HCT116 (cell line): ENCODE data around the gene ALX4. TPM values are rescaled to one million over a fixed set of nuclear protein-coding genes. Genes with fewer than 3 reads are reported as not detected.

Experiments used
- ATAC-seq: fragments of 200-7000 bp; cut with Tn5 transposase; 2 replicates; pipeline ENCODE4 v1.9.1; 2020; ENCODE audit warnings: mild to moderate bottlenecking, moderate library complexity
- BruUV-seq: library from RNA; stranded (reverse); fragments of 400-500 nt; replicated peaks from 2 replicates; lab custom pipeline; 2021; lab: Mats Ljungman, UMichigan
- CTCF ChIA-PET: fragments of 300-600 bp; sonication (Branson Sonifier 250); formaldehyde crosslinking; loops from one replicate; lab custom pipeline; 2021; ENCODE audit warnings: antibody characterized with exemption; lab: Charles Lee
- POLR2A ChIA-PET: fragments of 300-600, 350-600 bp; sonication (Branson Sonifier 250); formaldehyde crosslinking; loops from one replicate; lab custom pipeline; 2021; ENCODE audit warnings: antibody characterized with exemption; lab: Charles Lee
- RAD21 ChIA-PET, 2 experiments: fragments of 300-600 bp; sonication (Branson Sonifier 250); formaldehyde crosslinking; loops; one replicate each; lab custom pipeline; 2023; ENCODE audit warnings: low total read pairs in 2 of 2; ENCODE audit not compliant: uncharacterized antibody in 2 of 2, unreplicated experiment in 2 of 2, low non-redundant PET in 1 of 2; lab: Charles Lee
- DNase-seq: peaks from one replicate; pipeline ENCODE4 v3.0.0-alpha.2; 2010; ENCODE audit warnings: low read depth, low spot score
- H2AFZ ChIP-seq: fragments of 200-600 bp; shearing (Covaris generic), sonication (generic); 2 replicates; pipeline ENCODE4 v1.6.1; 2017; ENCODE audit warnings: low read depth, mixed run types, mixed read lengths, antibody characterized with exemption, low read length; ENCODE audit not compliant: poor library complexity, severe bottlenecking
- H3K27ac ChIP-seq: 2 replicates; pipeline ENCODE4 v1.5.1; 2012; ENCODE audit warnings: low read depth, low read length
- H3K27me3 ChIP-seq: fragments of 200-600 bp; sonication (generic); 2 replicates; pipeline ENCODE4 v1.6.1; 2016; ENCODE audit warnings: mixed run types, low read length, mixed read lengths; ENCODE audit not compliant: insufficient read depth
- H3K36me3 ChIP-seq, 2 experiments: fragments of 200-500 bp in 1 of 2; fragments of 200-600 bp in 1 of 2; sonication (Bioruptor generic) in 1 of 2; sonication (generic) in 1 of 2; 2 replicates each; pipeline versions ENCODE4 v1.5.1 to v1.6.1; 2014 to 2016; ENCODE audit warnings: low read length in 2 of 2, inconsistent platforms in 1 of 2, mixed read lengths in 1 of 2, mixed run types in 1 of 2; ENCODE audit not compliant: insufficient read depth in 2 of 2, control insufficient read depth in 1 of 2
- H3K4me1 ChIP-seq, 2 experiments: fragments of 200-600 bp in 1 of 2; sonication (generic) in 1 of 2; 2 replicates each; pipeline versions ENCODE4 v1.5.1 to v1.6.1; 2012 to 2017; ENCODE audit warnings: low read length in 2 of 2, inconsistent platforms in 1 of 2, mild to moderate bottlenecking in 1 of 2, mixed read lengths in 1 of 2, mixed run types in 1 of 2, moderate library complexity in 1 of 2; ENCODE audit not compliant: insufficient read depth in 2 of 2, control insufficient read depth in 1 of 2
- H3K4me2 ChIP-seq: fragments of 200-600 bp; sonication (generic); 2 replicates; pipeline ENCODE4 v1.6.1; 2017; ENCODE audit warnings: mixed run types, low read length, mixed read lengths
- H3K4me3 ChIP-seq, 2 experiments: fragments of 200-600 bp in 1 of 2; sonication (generic) in 1 of 2; replicated peaks in 1 of 2; 2 replicates each; pipeline ENCODE4 v1.5.1; 2011 to 2016; ENCODE audit warnings: low read length in 2 of 2, control low read depth in 1 of 2, low read depth in 1 of 2, mild to moderate bottlenecking in 1 of 2, mixed read lengths in 1 of 2, mixed run types in 1 of 2
- H3K79me2 ChIP-seq: fragments of 200-600 bp; sonication (generic); 2 replicates; pipeline ENCODE4 v1.6.1; 2017; ENCODE audit warnings: mild to moderate bottlenecking, mixed run types, low read length, moderate library complexity, mixed read lengths; ENCODE audit not compliant: insufficient read depth
- H3K9ac ChIP-seq: fragments of 200-600 bp; sonication (generic); 2 replicates; pipeline ENCODE4 v1.6.1; 2016; ENCODE audit warnings: low read length, mixed read lengths
- H3K9me2 ChIP-seq: fragments of 200-600 bp; sonication (generic), shearing (Covaris generic); 2 replicates; pipeline ENCODE4 v1.6.1; 2017; ENCODE audit warnings: mixed run types, mild to moderate bottlenecking, moderate library complexity; ENCODE audit not compliant: insufficient read depth
- H3K9me3 ChIP-seq, 2 experiments: fragments of 200-500 bp in 1 of 2; fragments of 200-600 bp in 1 of 2; sonication (Bioruptor generic) in 1 of 2; sonication (generic) in 1 of 2; 2 replicates each; pipeline ENCODE4 v1.6.1; 2014 to 2017; ENCODE audit warnings: low read length in 2 of 2, mixed read lengths in 2 of 2, inconsistent platforms in 1 of 2, low read depth in 1 of 2, mild to moderate bottlenecking in 1 of 2, mixed run types in 1 of 2, moderate library complexity in 1 of 2; ENCODE audit not compliant: control insufficient read depth in 1 of 2, insufficient read depth in 1 of 2
- H4K20me1 ChIP-seq: fragments of 200-600 bp; sonication (generic), shearing (Covaris generic); 2 replicates; pipeline ENCODE4 v1.6.1; 2017; ENCODE audit warnings: mixed run types, mild to moderate bottlenecking, moderate library complexity; ENCODE audit not compliant: insufficient read depth
- CBX3 ChIP-seq: IDR thresholded peaks from 2 replicates; pipeline ENCODE4 v1.6.1; 2012; ENCODE audit warnings: low read depth
- ELF1 ChIP-seq: IDR thresholded peaks from 2 replicates; pipeline ENCODE4 v1.6.1; 2012; ENCODE audit warnings: low read depth, borderline replicate concordance
- EZH2 ChIP-seq: fragments of 200-600 bp; sonication (generic); IDR thresholded peaks from 2 replicates; pipeline ENCODE4 v1.6.1; 2017; ENCODE audit warnings: antibody characterized with exemption, mixed run types
- EZH2phosphoT487 ChIP-seq: fragments of 200-600 bp; IDR thresholded peaks from 2 replicates; pipeline ENCODE4 v1.6.1; 2018; ENCODE audit warnings: antibody characterized with exemption, borderline replicate concordance
- FOSL1 ChIP-seq: IDR thresholded peaks from 2 replicates; pipeline ENCODE4 v1.6.1; 2012; ENCODE audit warnings: low read depth
- JUND ChIP-seq: IDR thresholded peaks from 2 replicates; pipeline ENCODE4 v1.6.1; 2012
- POLR2A ChIP-seq: IDR thresholded peaks from 2 replicates; pipeline ENCODE4 v1.7.0; 2011; ENCODE audit warnings: borderline replicate concordance; ENCODE audit not compliant: insufficient read depth, insufficient read length; ENCODE audit errors: extremely low read depth
- POLR2AphosphoS5 ChIP-seq: IDR thresholded peaks from 2 replicates; pipeline ENCODE4 v1.6.1; 2011; ENCODE audit warnings: mild to moderate bottlenecking, low read depth, low read length, moderate library complexity
- RAD21 ChIP-seq: IDR thresholded peaks from 2 replicates; pipeline ENCODE4 v1.6.1; 2012; ENCODE audit warnings: low read depth, mild to moderate bottlenecking
- REST ChIP-seq: IDR thresholded peaks from 2 replicates; pipeline ENCODE4 v1.6.1; 2012; ENCODE audit warnings: low read depth
- SIN3A ChIP-seq: IDR thresholded peaks from 2 replicates; pipeline ENCODE4 v1.6.1; 2012; ENCODE audit warnings: low read depth
- SP1 ChIP-seq: IDR thresholded peaks from 2 replicates; pipeline ENCODE4 v1.6.1; 2012; ENCODE audit warnings: low read depth
- SRF ChIP-seq: IDR thresholded peaks from 2 replicates; pipeline ENCODE4 v1.6.1; 2012; ENCODE audit warnings: low read depth
- TCF7L2 ChIP-seq: IDR thresholded peaks from 2 replicates; pipeline ENCODE4 v1.7.0; 2011; ENCODE audit warnings: borderline replicate concordance, inconsistent platforms; ENCODE audit not compliant: insufficient read depth, insufficient read length; ENCODE audit errors: extremely low read depth
- YY1 ChIP-seq: IDR thresholded peaks from 2 replicates; pipeline ENCODE4 v1.6.1; 2011; ENCODE audit warnings: low read length, low read depth, moderate library complexity, mild to moderate bottlenecking; ENCODE audit not compliant: insufficient replicate concordance; ENCODE audit errors: extremely low read depth
- ZFX ChIP-seq: fragments of 450-650 bp; IDR thresholded peaks from 2 replicates; pipeline ENCODE4 v1.6.1; 2017
- intact Hi-C: fragments of 100-400 bp; cut with micrococcal nuclease; formaldehyde crosslinking; loops from 2 replicates; pipeline ENCODE4 v1.10.0; 2022
- total RNA-seq: library from RNA; stranded (reverse); gene quantifications from one replicate; pipeline ENCODE4 v1.2.1, GENCODE V29; 2021; ENCODE audit not compliant: unreplicated experiment

ALX4 gene
- total RNA-seq, 1 experiment from 2014 or later, result not detected

- no peaks in the 10 kb centered on the region for H3K36me3 ChIP-seq
- no peak overlapping the region for H2AFZ ChIP-seq
- intact Hi-C loops, result loop anchor here (10.0 kb wide), 1 partner anchor 153 kb away; no protein-coding TSS in a partner anchor
- no peaks in the 10 kb centered on the region for H3K9me2 ChIP-seq
- RAD21 ChIA-PET, result no interaction called here
- ATAC-seq (no peak), DNase-seq (no peak)
- no peak overlapping the region for H3K4me2 ChIP-seq
- no peak overlapping the region for H3K9ac ChIP-seq
- H3K79me2 ChIP-seq, result no peaks in the 10 kb centered on the region
- no peak overlapping the region for H3K27ac ChIP-seq
- H4K20me1 ChIP-seq, result no peaks in the 10 kb centered on the region
- no peaks in the 10 kb centered on the region for H3K27me3 ChIP-seq
- no peak overlapping the region for H3K4me3 ChIP-seq
- TF ChIP-seq SIN3A (no peak), ZFX (no peak), TCF7L2 (no peak), CBX3 (no peak), RAD21 (no peak), JUND (no peak), ELF1 (no peak), YY1 (no peak)
- H3K4me1 ChIP-seq, result no peaks in the 10 kb centered on the region; a peak in 1 of 4 replicates
- POLR2A ChIA-PET, result interaction anchor here (0.6 kb wide), 1 partner anchor 221 kb away, joined by 3 read pairs; no protein-coding TSS in a partner anchor
- no TSS peak for BruUV-seq
- H3K9me3 ChIP-seq, result no peaks in the 10 kb centered on the region
- CTCF ChIA-PET, result no interaction called here
Observed at GRCh38 chr11:44288133-44288526, 21.8 kb downstream of the ALX4 start.

GRCh38 chr11:44286911-44287310 is 23.0 kb downstream of the ALX4 start:
- H3K36me3 ChIP-seq, result no peaks in the 10 kb centered on the region
- intact Hi-C loops, result loop anchor here (1.0 to 10.0 kb wide), 4 partner anchors 152 to 330 kb away; no protein-coding TSS in a partner anchor
- no peaks in the 10 kb centered on the region for H3K27me3 ChIP-seq
- no peak overlapping the region for H3K4me2 ChIP-seq
- ChIA-PET RAD21 (interaction anchor here in 1 of 2 experiments (1.5 kb wide), 1 partner anchor 250 kb away, joined by 3 read pairs; no protein-coding TSS in a partner anchor), CTCF (interaction anchor here (1.3 to 2.0 kb wide), 3 partner anchors 12 to 330 kb away, joined by 4 to 7 read pairs (median 5); no protein-coding TSS in a partner anchor), POLR2A (no interaction called here)
- H3K9me3 ChIP-seq, result no peaks in the 10 kb centered on the region
- no peak overlapping the region for H3K27ac ChIP-seq
- H3K4me3 ChIP-seq, result no peak overlapping the region
- H4K20me1 ChIP-seq, result no peaks in the 10 kb centered on the region
- H3K9ac ChIP-seq, result no peak overlapping the region
- DNase-seq (no peak), ATAC-seq (no peak)
- BruUV-seq, result no TSS peak
- H3K9me2 ChIP-seq, result no peaks in the 10 kb centered on the region
- no peak overlapping the region for H2AFZ ChIP-seq
- no peaks in the 10 kb centered on the region for H3K79me2 ChIP-seq
- H3K4me1 ChIP-seq, result no peaks in the 10 kb centered on the region; a peak in 1 of 4 replicates
- TF ChIP-seq EZH2phosphoT487 (no peak), REST (no peak), RAD21 (no peak), SP1 (no peak), ELF1 (no peak), ZFX (no peak), FOSL1 (no peak), POLR2AphosphoS5 (no peak), SIN3A (no peak), POLR2A (no peak), SRF (no peak), EZH2 (no peak), TCF7L2 (no peak)
